Neural cell (in vitro differentiated cells): Measurements from ENCODE around the gene SMTN. TPM values are rescaled to one million over a fixed set of nuclear protein-coding genes. Genes with fewer than 3 reads are reported as not detected.

Experiments used
- H2AFZ ChIP-seq: fragments of 200-600, 300-800 bp; sonication (generic), shearing (Covaris generic); 2 replicates; pipeline ENCODE4 v1.6.0; 2014; ENCODE audit warnings: low read depth, mild to moderate bottlenecking, antibody characterized with exemption, low read length, moderate library complexity
- H3F3A ChIP-seq: fragments of 200-600 bp; shearing (Covaris generic); 2 replicates; pipeline ENCODE4 v1.6.1; 2016; ENCODE audit warnings: mild to moderate bottlenecking, moderate library complexity, mixed read lengths, antibody characterized with exemption, low read length; ENCODE audit not compliant: insufficient read depth, poor library complexity, severe bottlenecking
- H3K27ac ChIP-seq: fragments of 200-600, 300-800 bp; sonication (generic), shearing (Covaris generic); 2 replicates; pipeline ENCODE4 v1.5.1; 2014; ENCODE audit warnings: mild to moderate bottlenecking, low read length, moderate library complexity
- H3K27me3 ChIP-seq: fragments of 300-800, 200-600 bp; sonication (generic), shearing (Covaris generic); 2 replicates; pipeline ENCODE4 v1.6.0; 2014; ENCODE audit warnings: mild to moderate bottlenecking, low read depth, low read length, moderate library complexity; ENCODE audit not compliant: insufficient read depth
- H3K36me3 ChIP-seq: fragments of 300-800, 200-600 bp; sonication (generic), shearing (Covaris generic); 2 replicates; pipeline ENCODE4 v1.5.1; 2014; ENCODE audit warnings: mild to moderate bottlenecking, antibody characterized with exemption, low read length, moderate library complexity; ENCODE audit not compliant: insufficient read depth
- H3K4me2 ChIP-seq: fragments of 300-800, 200-600 bp; sonication (generic), shearing (Covaris generic); 2 replicates; pipeline ENCODE4 v1.6.0; 2014; ENCODE audit warnings: mild to moderate bottlenecking, low read length
- H3K4me3 ChIP-seq: fragments of 300-800, 200-600 bp; sonication (generic), shearing (Covaris generic); 2 replicates; pipeline ENCODE4 v1.5.1; 2014; ENCODE audit warnings: mild to moderate bottlenecking, low read length, moderate library complexity
- H3K79me2 ChIP-seq: fragments of 200-600 bp; shearing (Covaris generic); replicated peaks from 2 replicates; pipeline ENCODE4 v1.6.0; 2014; ENCODE audit warnings: mild to moderate bottlenecking, low read length, moderate library complexity; ENCODE audit not compliant: insufficient read depth
- H3K9ac ChIP-seq: fragments of 300-800, 200-600 bp; sonication (generic), shearing (Covaris generic); 2 replicates; pipeline ENCODE4 v1.6.1; 2016; ENCODE audit warnings: mild to moderate bottlenecking, low read length, mixed read lengths
- H3K9me2 ChIP-seq: fragments of 200-600 bp; shearing (Covaris generic); 2 replicates; pipeline ENCODE4 v1.6.1; 2016; ENCODE audit warnings: mild to moderate bottlenecking, low read length, mixed read lengths; ENCODE audit not compliant: insufficient read depth
- H3K9me3 ChIP-seq: fragments of 200-600, 300-800 bp; sonication (generic), shearing (Covaris generic); 2 replicates; pipeline ENCODE4 v1.6.1; 2016; ENCODE audit warnings: mild to moderate bottlenecking, mixed run types, low read length, moderate library complexity, mixed read lengths
- H4K20me1 ChIP-seq: fragments of 200-600 bp; shearing (Covaris generic); 2 replicates; pipeline ENCODE4 v1.6.1; 2016; ENCODE audit warnings: mild to moderate bottlenecking, mixed run types; ENCODE audit not compliant: insufficient read depth
- EP300 ChIP-seq: fragments of 450-650 bp; conservative IDR thresholded peaks from 2 replicates; pipeline ENCODE4 v1.6.1; 2014; ENCODE audit warnings: antibody characterized with exemption, mild to moderate bottlenecking, moderate library complexity; ENCODE audit not compliant: poor library complexity, severe bottlenecking
- EZH2 ChIP-seq: fragments of 200-600, 300-800 bp; shearing (Covaris generic), sonication (generic); IDR thresholded peaks from 2 replicates; pipeline ENCODE4 v1.6.1; 2014; ENCODE audit warnings: antibody characterized with exemption, low read length, borderline replicate concordance, mild to moderate bottlenecking; ENCODE audit not compliant: insufficient read depth, poor library complexity, severe bottlenecking
- MXI1 ChIP-seq: fragments of 450-650 bp; conservative IDR thresholded peaks from 2 replicates; pipeline ENCODE4 v1.6.1; 2014; ENCODE audit warnings: antibody characterized with exemption, mild to moderate bottlenecking; ENCODE audit not compliant: poor library complexity, severe bottlenecking
- POLR2AphosphoS5 ChIP-seq: IDR thresholded peaks from 2 replicates; pipeline ENCODE4 v1.6.1; 2012
- RAD21 ChIP-seq: fragments of 450-650 bp; conservative IDR thresholded peaks from 2 replicates; pipeline ENCODE4 v1.6.1; 2014; ENCODE audit warnings: antibody characterized with exemption, mild to moderate bottlenecking, moderate library complexity
- SMC3 ChIP-seq: fragments of 450-650 bp; conservative IDR thresholded peaks from 2 replicates; pipeline ENCODE4 v1.6.1; 2014; ENCODE audit warnings: antibody characterized with exemption, mild to moderate bottlenecking, moderate library complexity; ENCODE audit not compliant: poor library complexity
- TAF1 ChIP-seq: IDR thresholded peaks from 2 replicates; pipeline ENCODE4 v1.6.1; 2012; ENCODE audit warnings: low read depth
- polyA plus RNA-seq: library from polyadenylated mRNA; depleted of rRNA; stranded (reverse); fragments of >200 nt; gene quantifications from 2 replicates; pipeline ENCODE4 v1.2.3, GENCODE V29; 2014
- TF ChIP-seq, protein P1 (sequence below): fragments of 450-650 bp; IDR thresholded peaks from 2 replicates; pipeline ENCODE4 v1.5.1; 2014; ENCODE audit warnings: antibody characterized with exemption, mild to moderate bottlenecking, moderate library complexity; ENCODE audit not compliant: poor library complexity, severe bottlenecking
- TF ChIP-seq, protein P2 (sequence below): IDR thresholded peaks from 2 replicates; pipeline ENCODE4 v1.6.1; 2012; ENCODE audit warnings: borderline replicate concordance

Gene SMTN
- polyA plus RNA-seq, 1 donor from 2014 or later: 3.4 TPM

DNA sequence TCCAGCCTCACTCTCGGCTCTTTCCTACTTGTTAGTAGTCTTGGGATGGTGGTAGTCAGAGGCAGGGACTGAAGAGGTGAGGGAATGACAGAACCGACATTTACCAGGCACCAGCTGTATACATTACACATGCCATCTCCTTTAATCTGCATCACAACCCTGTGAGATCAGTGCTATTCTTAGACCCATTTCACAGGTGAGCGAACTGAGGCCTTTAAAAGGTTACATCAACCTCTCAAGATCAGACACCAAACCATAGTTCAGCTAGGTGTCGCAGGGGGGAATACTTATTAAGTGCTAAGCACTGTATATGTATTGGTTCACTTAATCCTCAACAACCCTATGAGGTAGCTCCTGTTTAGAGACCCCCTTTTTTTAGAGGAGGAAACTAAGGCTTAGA lies 53.6 kb downstream of the SMTN start:
- Histone ChIP-seq H3K9me2 (no peaks in the 10 kb centered on the region), H3K9me3 (no peaks in the 10 kb centered on the region), H3K9ac (no peak overlapping the region), H3K27ac (no peak overlapping the region), H3F3A (no peaks in the 10 kb centered on the region), H3K36me3 (no peaks in the 10 kb centered on the region), H3K79me2 (no peaks in the 10 kb centered on the region), H3K4me3 (no peak overlapping the region), H4K20me1 (no peaks in the 10 kb centered on the region), H3K27me3 (no peaks in the 10 kb centered on the region), H3K4me2 (no peak overlapping the region), H2AFZ (no peak overlapping the region)
- no peak for TF ChIP-seq POLR2AphosphoS5
- TF ChIP-seq, protein P1, sequence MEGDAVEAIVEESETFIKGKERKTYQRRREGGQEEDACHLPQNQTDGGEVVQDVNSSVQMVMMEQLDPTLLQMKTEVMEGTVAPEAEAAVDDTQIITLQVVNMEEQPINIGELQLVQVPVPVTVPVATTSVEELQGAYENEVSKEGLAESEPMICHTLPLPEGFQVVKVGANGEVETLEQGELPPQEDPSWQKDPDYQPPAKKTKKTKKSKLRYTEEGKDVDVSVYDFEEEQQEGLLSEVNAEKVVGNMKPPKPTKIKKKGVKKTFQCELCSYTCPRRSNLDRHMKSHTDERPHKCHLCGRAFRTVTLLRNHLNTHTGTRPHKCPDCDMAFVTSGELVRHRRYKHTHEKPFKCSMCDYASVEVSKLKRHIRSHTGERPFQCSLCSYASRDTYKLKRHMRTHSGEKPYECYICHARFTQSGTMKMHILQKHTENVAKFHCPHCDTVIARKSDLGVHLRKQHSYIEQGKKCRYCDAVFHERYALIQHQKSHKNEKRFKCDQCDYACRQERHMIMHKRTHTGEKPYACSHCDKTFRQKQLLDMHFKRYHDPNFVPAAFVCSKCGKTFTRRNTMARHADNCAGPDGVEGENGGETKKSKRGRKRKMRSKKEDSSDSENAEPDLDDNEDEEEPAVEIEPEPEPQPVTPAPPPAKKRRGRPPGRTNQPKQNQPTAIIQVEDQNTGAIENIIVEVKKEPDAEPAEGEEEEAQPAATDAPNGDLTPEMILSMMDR: no peak
- no peak for TF ChIP-seq SMC3
- TF ChIP-seq, protein P2, sequence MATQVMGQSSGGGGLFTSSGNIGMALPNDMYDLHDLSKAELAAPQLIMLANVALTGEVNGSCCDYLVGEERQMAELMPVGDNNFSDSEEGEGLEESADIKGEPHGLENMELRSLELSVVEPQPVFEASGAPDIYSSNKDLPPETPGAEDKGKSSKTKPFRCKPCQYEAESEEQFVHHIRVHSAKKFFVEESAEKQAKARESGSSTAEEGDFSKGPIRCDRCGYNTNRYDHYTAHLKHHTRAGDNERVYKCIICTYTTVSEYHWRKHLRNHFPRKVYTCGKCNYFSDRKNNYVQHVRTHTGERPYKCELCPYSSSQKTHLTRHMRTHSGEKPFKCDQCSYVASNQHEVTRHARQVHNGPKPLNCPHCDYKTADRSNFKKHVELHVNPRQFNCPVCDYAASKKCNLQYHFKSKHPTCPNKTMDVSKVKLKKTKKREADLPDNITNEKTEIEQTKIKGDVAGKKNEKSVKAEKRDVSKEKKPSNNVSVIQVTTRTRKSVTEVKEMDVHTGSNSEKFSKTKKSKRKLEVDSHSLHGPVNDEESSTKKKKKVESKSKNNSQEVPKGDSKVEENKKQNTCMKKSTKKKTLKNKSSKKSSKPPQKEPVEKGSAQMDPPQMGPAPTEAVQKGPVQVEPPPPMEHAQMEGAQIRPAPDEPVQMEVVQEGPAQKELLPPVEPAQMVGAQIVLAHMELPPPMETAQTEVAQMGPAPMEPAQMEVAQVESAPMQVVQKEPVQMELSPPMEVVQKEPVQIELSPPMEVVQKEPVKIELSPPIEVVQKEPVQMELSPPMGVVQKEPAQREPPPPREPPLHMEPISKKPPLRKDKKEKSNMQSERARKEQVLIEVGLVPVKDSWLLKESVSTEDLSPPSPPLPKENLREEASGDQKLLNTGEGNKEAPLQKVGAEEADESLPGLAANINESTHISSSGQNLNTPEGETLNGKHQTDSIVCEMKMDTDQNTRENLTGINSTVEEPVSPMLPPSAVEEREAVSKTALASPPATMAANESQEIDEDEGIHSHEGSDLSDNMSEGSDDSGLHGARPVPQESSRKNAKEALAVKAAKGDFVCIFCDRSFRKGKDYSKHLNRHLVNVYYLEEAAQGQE: no peak
- no peak for TF ChIP-seq EZH2
- no peak for TF ChIP-seq TAF1
- no peak for TF ChIP-seq EP300
- no peak for TF ChIP-seq MXI1
- no peak for TF ChIP-seq RAD21

DNA sequence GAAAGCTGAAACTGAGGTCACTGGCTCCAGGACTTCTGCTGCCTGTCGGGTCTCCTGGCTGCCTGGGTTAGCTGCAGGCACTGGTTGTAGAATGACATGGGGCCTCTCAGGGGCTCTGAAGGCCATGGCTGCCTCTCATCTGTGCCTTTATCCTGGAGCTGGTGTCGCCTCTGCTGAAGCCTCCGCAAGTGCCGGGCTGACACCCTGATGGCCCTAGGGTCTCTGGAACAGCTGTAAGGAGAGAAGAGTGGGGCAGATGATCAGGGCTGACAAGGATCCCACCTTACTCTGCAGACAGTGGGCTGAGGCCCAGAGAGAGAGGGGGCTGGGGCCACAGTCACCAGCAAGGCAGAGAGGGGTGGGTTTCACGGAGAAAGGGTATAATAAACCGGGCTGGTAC lies 54.6 kb downstream of the SMTN start:
- H4K20me1 ChIP-seq: no peaks in the 10 kb centered on the region
- no peak overlapping the region for H3K4me2 ChIP-seq
- H2AFZ ChIP-seq: no peak overlapping the region
- H3K9me2 ChIP-seq: no peaks in the 10 kb centered on the region
- no peaks in the 10 kb centered on the region for H3K79me2 ChIP-seq
- no peak overlapping the region for H3K27ac ChIP-seq
- H3F3A ChIP-seq: no peaks in the 10 kb centered on the region
- H3K36me3 ChIP-seq: no peaks in the 10 kb centered on the region
- H3K4me3 ChIP-seq: no peak overlapping the region
- no peaks in the 10 kb centered on the region for H3K9me3 ChIP-seq
- H3K27me3 ChIP-seq: no peaks in the 10 kb centered on the region
- TF ChIP-seq EP300 (no peak), EZH2 (no peak), RAD21 (no peak), MXI1 (no peak), SMC3 (no peak), TAF1 (no peak), POLR2AphosphoS5 (no peak)
- TF ChIP-seq, protein P1: no peak
- TF ChIP-seq, protein P2: no peak
- H3K9ac ChIP-seq: no peak overlapping the region
